GM18499 (cell line): ENCODE data around the gene FLACC1.
"Not testable (repeated sequence)": the region's sequence is repeated elsewhere in the genome, so short reads cannot be mapped to it uniquely, and the experiment has no call there.

ENCODE experiments used
- ATAC-seq: cut with Tn5 transposase; IDR thresholded peaks from one replicate; pipeline ENCODE4 v1.9.1; 2021; ENCODE audit warnings: moderate number of reproducible peaks; ENCODE audit not compliant: insufficient read depth, unreplicated experiment

Gene FLACC1

GRCh38 chr2:201350879-201351278 is 6.3 kb downstream of the FLACC1 start:
- ATAC-seq = no peak

GRCh38 chr2:201349601-201350000 is 7.5 kb downstream of the FLACC1 start:
- no peak for ATAC-seq

GRCh38 chr2:201348758-201349157 is 8.4 kb downstream of the FLACC1 start:
- ATAC-seq = no peak

GRCh38 chr2:201347138-201347537 is 10.0 kb downstream of the FLACC1 start:
- no peak for ATAC-seq

- ATAC-seq = no peak
Observed at GRCh38 chr2:201345625-201346213, 11.4 kb downstream of the FLACC1 start.

- no peak for ATAC-seq
Observed at GRCh38 chr2:201344663-201345366, 12.3 kb downstream of the FLACC1 start.

- ATAC-seq = no peak
Observed at GRCh38 chr2:201343559-201343958, 13.6 kb downstream of the FLACC1 start.

- no peak for ATAC-seq
Observed at GRCh38 chr2:201342923-201343322, 14.2 kb downstream of the FLACC1 start.

- ATAC-seq = no peak
Observed at GRCh38 chr2:201329409-201329808, 27.7 kb downstream of the FLACC1 start.

- no peak for ATAC-seq
Observed at GRCh38 chr2:201327678-201328077, 29.5 kb downstream of the FLACC1 start.

GRCh38 chr2:201322772-201323171 is 34.4 kb downstream of the FLACC1 start:
- ATAC-seq = no peak

GRCh38 chr2:201320701-201321100 is 36.4 kb downstream of the FLACC1 start:
- no peak for ATAC-seq

- ATAC-seq = no peak
Observed at GRCh38 chr2:201320257-201320656, 36.9 kb downstream of the FLACC1 start.

- ATAC-seq = no peak
Observed at GRCh38 chr2:201319511-201319910, 37.6 kb downstream of the FLACC1 start.

- ATAC-seq = no peak
Observed at GRCh38 chr2:201313362-201313761, 43.8 kb downstream of the FLACC1 start.

- ATAC-seq = no peak
Observed at GRCh38 chr2:201308914-201309313, 48.2 kb downstream of the FLACC1 start.

GRCh38 chr2:201307876-201308275 is 49.3 kb downstream of the FLACC1 start:
- no peak for ATAC-seq

GRCh38 chr2:201299929-201300328 is 57.2 kb downstream of the FLACC1 start:
- not testable (repeated sequence) for ATAC-seq

- ATAC-seq = no peak
Observed at GRCh38 chr2:201298462-201299052, 58.6 kb downstream of the FLACC1 start.

- not testable (repeated sequence) for ATAC-seq
Observed at GRCh38 chr2:201290457-201291148, 66.5 kb downstream of the FLACC1 start.

- no peak for ATAC-seq
Observed at GRCh38 chr2:201285499-201285898, 71.6 kb downstream of the FLACC1 start.
